Dedifferentiated amniotic fluid mesenchymal stem cell (primary cell): Measurements from ENCODE around the gene SLC9B1.
"Not testable (repeated sequence)": the region's sequence is repeated elsewhere in the genome, so short reads cannot be mapped to it uniquely, and the experiment has no call there.

Source experiments
- DNase-seq: peaks from one replicate; pipeline ENCODE4 v3.0.0-alpha.2; 2016; ENCODE audit errors: extremely low spot score

SLC9B1 gene

GRCh38 chr4:102878349-102878748 is 141.2 kb downstream of the SLC9B1 start:
- DNase-seq = not testable (repeated sequence)

GRCh38 chr4:102877477-102878106 is 141.9 kb downstream of the SLC9B1 start:
- DNase-seq = not testable (repeated sequence)

- DNase-seq = no peak
Measured at GRCh38 chr4:102871772-102872171, 147.7 kb downstream of the SLC9B1 start.

GRCh38 chr4:102869569-102870197 is 149.8 kb downstream of the SLC9B1 start:
- no peak for DNase-seq

- DNase-seq = peak; percentile 91
Measured at GRCh38 chr4:102868781-102869568, 150.5 kb downstream of the SLC9B1 start, which contains the start of gene CISD2. TSS of gene CISD2 (plus strand) at chr4:102868992. CDS start at chr4:102869085, 93 bp downstream.

GRCh38 chr4:102868153-102868780 is 151.2 kb downstream of the SLC9B1 start:
- DNase-seq = no peak

- DNase-seq = no peak
Measured at GRCh38 chr4:102867278-102868152, 152.0 kb downstream of the SLC9B1 start.

- not testable (repeated sequence) for DNase-seq
Measured at GRCh38 chr4:102865327-102865726, 154.2 kb downstream of the SLC9B1 start.

GRCh38 chr4:102862747-102863146 is 156.8 kb downstream of the SLC9B1 start:
- DNase-seq = no peak

- DNase-seq = no peak
Measured at GRCh38 chr4:102862016-102862415, 157.5 kb downstream of the SLC9B1 start.

- no peak for DNase-seq
Measured at GRCh38 chr4:102860611-102861324, 158.7 kb downstream of the SLC9B1 start.

GRCh38 chr4:102858828-102859464 is 160.6 kb downstream of the SLC9B1 start:
- no peak for DNase-seq
